Stimulated activated CD8-positive, alpha-beta memory T cell treated with anti-CD3 and anti-CD28 coated beads, Interleukin-12 subunit alpha, Interleukin-12 subunit beta, amount 100 ng/mL, for 1 hour (primary cell): Measurements from ENCODE around the gene GSE1.

Experiments
- DNase-seq: peaks from one replicate; pipeline ENCODE4 v3.0.0-alpha.2; 2020; ENCODE audit warnings: low read depth

GSE1 gene

GRCh38 chr16:85606904-85607303 lies 6.2 kb upstream of the GSE1 start:
- no peak for DNase-seq

GRCh38 chr16:85607321-85607765 lies 5.8 kb upstream of the GSE1 start:
- no peak for DNase-seq

- DNase-seq, result no peak
Observed at GRCh38 chr16:85607796-85608514, 5.2 kb upstream of the GSE1 start.

- DNase-seq, result no peak
Observed at GRCh38 chr16:85608515-85608885, 4.6 kb upstream of the GSE1 start.

- no peak for DNase-seq
Observed at GRCh38 chr16:85608887-85609286, 4.2 kb upstream of the GSE1 start.

GRCh38 chr16:85609539-85609938 lies 3.6 kb upstream of the GSE1 start:
- no peak for DNase-seq

GRCh38 chr16:85610059-85610445 lies 3.1 kb upstream of the GSE1 start:
- no peak for DNase-seq

GRCh38 chr16:85610446-85611193 lies 2.5 kb upstream of the GSE1 start:
- peak; percentile 80 for DNase-seq

GRCh38 chr16:85611194-85611443 lies 2.0 kb upstream of the GSE1 start:
- no peak for DNase-seq

- no peak for DNase-seq
Observed at GRCh38 chr16:85611444-85612190, 1.5 kb upstream of the GSE1 start.

GRCh38 chr16:85612191-85612800 lies 826 bp upstream of the GSE1 start:
- no peak for DNase-seq

- no peak for DNase-seq
Observed at GRCh38 chr16:85613604-85614337, 649 bp downstream of the GSE1 start.

GRCh38 chr16:85614338-85615013 lies 1.4 kb downstream of the GSE1 start:
- DNase-seq, result no peak

GRCh38 chr16:85615014-85615851 lies 2.1 kb downstream of the GSE1 start:
- DNase-seq, result peak; percentile 57

- DNase-seq, result peak; percentile 66
Observed at GRCh38 chr16:85615852-85616606, 2.9 kb downstream of the GSE1 start.

- no peak for DNase-seq
Observed at GRCh38 chr16:85616607-85617321, 3.6 kb downstream of the GSE1 start.

GRCh38 chr16:85617948-85618347 lies 4.8 kb downstream of the GSE1 start:
- DNase-seq, result no peak

GRCh38 chr16:85618521-85618920 lies 5.4 kb downstream of the GSE1 start:
- no peak for DNase-seq
